Activated CD4-positive, alpha-beta memory T cell treated with anti-CD3 and anti-CD28 coated beads for 36 hours (primary cell): Measurements from ENCODE around the gene IFNA16. TPM values are rescaled to one million over a fixed set of nuclear protein-coding genes. Genes with fewer than 3 reads are reported as not detected.
"Not testable (repeated sequence)": the region's sequence is repeated elsewhere in the genome, so short reads cannot be mapped to it uniquely, and the experiment has no call there.

ENCODE experiments used
- CTCF ChIA-PET: fragments of 350-600 bp; sonication (Branson Sonifier 250); formaldehyde crosslinking; loops from one replicate; lab custom pipeline; 2021; ENCODE audit warnings: antibody characterized with exemption, inconsistent platforms; lab: Charles Lee
- POLR2A ChIA-PET: fragments of 350-600 bp; sonication (Branson Sonifier 250); formaldehyde crosslinking; loops from one replicate; lab custom pipeline; 2021; ENCODE audit warnings: antibody characterized with exemption; lab: Charles Lee
- DNase-seq: peaks from one replicate; pipeline ENCODE4 v3.0.0-alpha.2; 2020
- H3K27ac Mint-ChIP-seq: one replicate; pipeline ENCODE4 v1.8.0; 2021; ENCODE audit warnings: mixed read lengths
- H3K27me3 Mint-ChIP-seq: one replicate; pipeline ENCODE4 v1.8.0; 2021; ENCODE audit warnings: mixed read lengths
- H3K36me3 Mint-ChIP-seq: one replicate; pipeline ENCODE4 v1.8.0; 2021; ENCODE audit warnings: mixed read lengths
- H3K4me1 Mint-ChIP-seq: one replicate; pipeline ENCODE4 v1.8.0; 2021; ENCODE audit warnings: low read depth, mixed read lengths
- H3K4me3 Mint-ChIP-seq: one replicate; pipeline ENCODE4 v1.8.0; 2021; ENCODE audit warnings: mild to moderate bottlenecking, mixed read lengths
- H3K9me3 Mint-ChIP-seq: one replicate; pipeline ENCODE4 v1.8.0; 2021; ENCODE audit warnings: mixed read lengths
- intact Hi-C: fragments of 100-400 bp; cut with micrococcal nuclease; formaldehyde crosslinking; loops from one replicate; pipeline ENCODE4 v1.15.1; 2023
- total RNA-seq, 2 experiments: library from RNA; stranded (reverse); gene quantifications; one replicate each; pipeline ENCODE4 v1.2.3, GENCODE V29; 2021

IFNA16 gene
- total RNA-seq, 2 experiments from 2014 or later: not detected

- Mint-ChIP-seq H3K4me3 (no peak overlapping the region), H3K36me3 (no peaks in the 10 kb centered on the region), H3K4me1 (peaks cover 9% of the 10 kb centered on the region), H3K27ac (no peak overlapping the region), H3K9me3 (no peaks in the 10 kb centered on the region), H3K27me3 (peaks cover 2% of the 10 kb centered on the region)
- ChIA-PET POLR2A (no interaction called here), CTCF (interaction anchor here (0.6 to 2.7 kb wide), 4 partner anchors 18 to 162 kb away, joined by 3 to 13 read pairs (median 8); no protein-coding TSS in a partner anchor)
- no peak for DNase-seq
- intact Hi-C loops: loop anchor here (10.0 kb wide), 1 partner anchor 161 kb away; no protein-coding TSS in a partner anchor
Observed at GRCh38 chr9:21234153-21234687, 17.1 kb upstream of the IFNA16 start.

DNA sequence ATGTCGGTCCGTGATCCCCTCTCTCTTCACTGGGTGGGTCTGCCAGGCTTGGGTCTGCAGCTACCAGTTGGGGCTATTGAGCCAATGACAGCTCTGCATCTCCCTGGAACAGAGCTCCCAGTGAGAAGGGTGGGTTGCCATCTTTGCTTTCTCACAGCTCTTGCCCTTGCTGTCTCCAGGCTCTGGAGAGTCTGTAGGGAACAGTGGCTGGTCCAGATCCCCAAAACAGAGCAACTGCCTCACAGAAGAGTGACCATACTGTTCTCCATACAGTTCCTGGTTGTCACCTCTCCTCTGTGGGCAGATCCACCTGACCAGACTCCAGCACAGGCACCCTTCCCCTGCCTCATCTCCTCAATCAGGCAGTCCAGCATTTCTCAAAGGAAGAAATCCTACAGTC is 16.1 kb upstream of the IFNA16 start:
- Mint-ChIP-seq H3K4me3 (no peak overlapping the region), H3K27ac (no peak overlapping the region), H3K36me3 (no peaks in the 10 kb centered on the region), H3K9me3 (no peaks in the 10 kb centered on the region), H3K27me3 (peaks cover 1% of the 10 kb centered on the region), H3K4me1 (peaks cover 9% of the 10 kb centered on the region)
- intact Hi-C loops: loop anchor here (10.0 kb wide), 1 partner anchor 162 kb away; no protein-coding TSS in a partner anchor
- CTCF ChIA-PET: interaction anchor here (0.8 kb wide), 1 partner anchor 556 kb away, joined by 3 read pairs; no protein-coding TSS in a partner anchor
- POLR2A ChIA-PET: no interaction called here
- no peak for DNase-seq

DNA sequence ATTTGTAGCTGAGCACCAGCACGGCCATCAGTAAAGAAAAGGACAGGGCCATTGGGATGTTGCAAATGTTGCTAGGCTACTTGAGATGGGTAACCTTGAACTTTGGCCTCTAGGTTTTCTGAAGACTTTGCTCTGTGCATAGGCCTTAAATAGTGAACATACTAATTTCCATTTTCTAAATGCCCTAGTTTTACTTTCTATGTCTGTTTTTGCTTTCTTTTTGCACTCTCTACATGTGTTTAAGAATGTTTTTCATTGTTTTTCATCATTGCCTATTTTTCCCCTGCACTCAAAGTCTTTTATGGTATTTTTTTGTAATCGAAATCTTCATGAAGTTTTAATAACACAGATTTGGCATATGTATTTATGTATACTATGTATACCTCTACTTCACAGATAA is 11.0 kb upstream of the IFNA16 start, which contains the start of gene IFNA17:
Gene IFNA17 (minus strand): TSS at position 101 of the 400 bp plus-strand sequence. CDS start 49 bp downstream, at position 52.
- Mint-ChIP-seq H3K27me3 (peaks cover 2% of the 10 kb centered on the region), H3K27ac (no peak within 1 kb of the TSS), H3K4me1 (no peaks in the 10 kb centered on the region), H3K36me3 (no peaks in the 10 kb centered on the region), H3K9me3 (no peaks in the 10 kb centered on the region), H3K4me3 (no peak within 1 kb of the TSS)
- CTCF ChIA-PET: no interaction called here
- POLR2A ChIA-PET: no interaction called here
- DNase-seq: no peak
- intact Hi-C loops: no loop called here

DNA sequence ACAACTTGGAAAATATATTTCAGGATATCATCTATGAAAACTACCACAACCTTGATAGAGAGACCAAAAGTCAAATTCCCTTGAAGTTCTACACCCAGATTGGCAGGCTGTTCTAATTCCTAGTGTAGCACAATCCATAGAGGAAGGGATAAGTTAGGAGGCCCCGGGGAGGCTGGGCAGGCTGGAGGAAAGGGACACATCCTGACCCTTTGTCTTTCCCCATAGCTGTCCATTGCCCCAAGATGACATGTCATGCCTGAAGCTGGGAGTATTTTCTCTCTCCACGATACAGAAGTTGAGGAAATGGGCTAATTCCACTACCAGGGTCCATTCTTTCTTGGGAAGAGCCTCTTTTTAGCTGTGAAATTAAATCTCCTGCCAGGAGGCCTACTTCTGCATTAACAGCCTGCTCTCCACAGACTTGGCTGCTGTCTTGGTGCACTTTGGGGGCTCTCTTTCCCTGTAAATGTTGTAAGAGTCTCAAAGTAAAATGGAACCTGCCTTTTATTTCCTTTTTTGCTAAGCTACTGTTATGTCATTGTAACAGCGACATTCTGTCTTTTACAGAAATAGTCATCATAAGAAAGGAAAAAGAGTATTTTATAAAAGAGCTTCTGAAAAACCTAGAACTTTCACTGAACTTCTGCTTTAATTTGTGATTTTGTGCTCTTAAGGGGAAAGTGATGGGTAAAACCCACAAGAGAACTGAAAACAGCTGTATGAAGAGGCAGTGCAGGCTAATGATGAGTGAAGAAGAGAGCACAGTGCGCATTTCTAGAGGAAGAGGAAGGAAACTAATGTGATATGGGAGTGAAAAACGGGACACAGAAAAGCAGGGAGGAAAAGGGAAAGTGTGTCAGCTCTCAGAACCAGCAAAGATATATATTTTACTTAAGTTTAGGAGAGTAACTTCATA is 3.4 kb downstream of the IFNA16 start:
- CTCF ChIA-PET: interaction anchor here (0.6 to 2.1 kb wide), 12 partner anchors 9 to 577 kb away, joined by 3 to 8 read pairs (median 3); no protein-coding TSS in a partner anchor
- intact Hi-C loops: not testable (repeated sequence)

GRCh38 chr9:21212160-21212559 is 5.0 kb downstream of the IFNA16 start:
- POLR2A ChIA-PET, H3K27ac Mint-ChIP-seq, H3K4me3 Mint-ChIP-seq, DNase-seq, H3K36me3 Mint-ChIP-seq, H3K4me1 Mint-ChIP-seq, H3K9me3 Mint-ChIP-seq, intact Hi-C loops: not testable (repeated sequence)
- CTCF ChIA-PET: interaction anchor here (0.8 to 1.9 kb wide), 3 partner anchors 17 to 222 kb away, joined by 3 to 8 read pairs (median 4); no protein-coding TSS in a partner anchor
- peaks cover 11% of the 10 kb centered on the region for H3K27me3 Mint-ChIP-seq

More for the DNA sequence above, 3.4 kb downstream of the IFNA16 start:
- H3K9me3 Mint-ChIP-seq, DNase-seq, POLR2A ChIA-PET, H3K27ac Mint-ChIP-seq, H3K4me1 Mint-ChIP-seq, H3K4me3 Mint-ChIP-seq, H3K36me3 Mint-ChIP-seq: not testable (repeated sequence)
- H3K27me3 Mint-ChIP-seq: peaks cover 15% of the 10 kb centered on the region

DNA sequence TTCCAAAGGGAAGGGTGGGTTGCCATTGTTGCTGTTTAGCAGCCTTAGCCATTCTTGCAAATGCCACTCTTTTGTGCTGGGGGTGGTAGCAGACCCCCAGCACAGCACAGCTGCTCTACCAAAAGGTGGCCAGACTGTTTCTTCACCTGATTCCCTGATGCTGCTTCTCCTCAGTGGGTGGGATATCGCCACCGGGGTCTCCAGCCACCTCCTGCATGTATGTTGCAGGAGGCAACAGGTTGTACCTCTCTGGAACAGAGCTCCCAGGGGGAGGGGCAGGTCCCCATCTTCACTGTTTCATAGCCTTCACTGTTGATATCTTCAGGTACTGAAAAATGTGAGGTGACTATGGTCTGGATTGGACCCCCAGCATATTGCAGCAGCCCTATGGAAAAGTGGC is 6.3 kb downstream of the IFNA16 start:
- intact Hi-C loops: not testable (repeated sequence)

DNA sequence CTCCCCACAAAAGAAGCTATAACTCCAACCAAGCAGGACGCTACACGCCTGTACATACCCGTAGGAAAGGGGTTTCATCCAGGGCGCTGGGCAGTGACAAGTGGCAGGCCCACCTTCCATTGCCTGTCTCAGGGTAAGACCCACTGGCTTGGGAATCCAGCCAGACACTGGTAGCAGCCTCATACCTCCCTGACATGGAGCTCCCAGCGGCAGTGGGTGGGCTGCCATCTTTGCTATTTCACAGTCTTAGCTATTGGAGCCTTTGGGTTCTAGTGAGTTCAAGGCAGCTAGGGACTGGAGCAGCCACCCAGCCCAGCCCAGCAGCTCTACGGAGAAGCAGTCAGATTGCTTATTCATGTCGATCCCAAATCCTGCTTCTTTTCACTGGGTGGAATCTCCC is 6.8 kb downstream of the IFNA16 start:
- no peak overlapping the region for H3K4me3 Mint-ChIP-seq
- DNase-seq: no peak
- peaks cover 3% of the 10 kb centered on the region for H3K4me1 Mint-ChIP-seq
- ChIA-PET CTCF (interaction anchor here (0.9 kb wide), 1 partner anchor 15 kb away, joined by 3 read pairs; no protein-coding TSS in a partner anchor), POLR2A (no interaction called here)
- intact Hi-C loops: no loop called here
- H3K27ac Mint-ChIP-seq: no peak overlapping the region
- no peaks in the 10 kb centered on the region for H3K36me3 Mint-ChIP-seq
- peaks cover 9% of the 10 kb centered on the region for H3K27me3 Mint-ChIP-seq
- H3K9me3 Mint-ChIP-seq: no peaks in the 10 kb centered on the region

More for the DNA sequence above, 6.3 kb downstream of the IFNA16 start:
- CTCF ChIA-PET: interaction anchor here (0.9 kb wide), 1 partner anchor 15 kb away, joined by 3 read pairs; no protein-coding TSS in a partner anchor
- H3K4me1 Mint-ChIP-seq, POLR2A ChIA-PET, H3K4me3 Mint-ChIP-seq, H3K36me3 Mint-ChIP-seq, H3K9me3 Mint-ChIP-seq, H3K27me3 Mint-ChIP-seq, DNase-seq, H3K27ac Mint-ChIP-seq: not testable (repeated sequence)

- H3K27ac Mint-ChIP-seq, POLR2A ChIA-PET, H3K4me1 Mint-ChIP-seq, intact Hi-C loops, H3K4me3 Mint-ChIP-seq, H3K9me3 Mint-ChIP-seq, DNase-seq, H3K36me3 Mint-ChIP-seq: not testable (repeated sequence)
- peaks cover 18% of the 10 kb centered on the region for H3K27me3 Mint-ChIP-seq
- CTCF ChIA-PET: interaction anchor here (0.9 kb wide), 1 partner anchor 12 kb away, joined by 4 read pairs; no protein-coding TSS in a partner anchor
Observed at GRCh38 chr9:21207043-21207442, 10.1 kb downstream of the IFNA16 start, which contains the start of gene IFNA10. TSS of gene IFNA10 (minus strand) at chr9:21207143. CDS start at chr9:21207097, 46 bp downstream.

DNA sequence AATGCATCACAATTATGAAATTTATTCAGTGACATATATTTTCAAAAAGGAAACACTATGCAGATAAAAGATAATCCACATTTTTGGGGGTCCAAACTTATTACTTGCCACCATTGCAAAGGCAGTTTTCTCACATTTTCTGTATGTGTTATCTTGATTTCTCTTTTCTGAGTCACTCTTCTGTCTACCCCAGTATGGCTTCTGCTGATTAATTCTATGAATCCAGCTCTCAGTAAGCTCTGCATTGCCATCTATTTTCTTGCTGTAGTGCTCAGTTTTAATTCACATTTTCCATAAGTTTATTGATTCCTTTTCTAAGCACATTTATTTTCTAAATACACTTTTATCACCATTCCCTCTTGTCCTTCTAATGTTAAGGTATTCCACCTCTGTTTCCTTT is 11.9 kb downstream of the IFNA16 start:
- Mint-ChIP-seq H3K9me3 (peaks cover 6% of the 10 kb centered on the region), H3K27ac (no peak overlapping the region), H3K36me3 (no peaks in the 10 kb centered on the region), H3K27me3 (peaks cover 30% of the 10 kb centered on the region), H3K4me3 (no peak overlapping the region), H3K4me1 (peaks cover 7% of the 10 kb centered on the region)
- CTCF ChIA-PET: no interaction called here
- DNase-seq: no peak
- intact Hi-C loops: no loop called here
- POLR2A ChIA-PET: no interaction called here

DNA sequence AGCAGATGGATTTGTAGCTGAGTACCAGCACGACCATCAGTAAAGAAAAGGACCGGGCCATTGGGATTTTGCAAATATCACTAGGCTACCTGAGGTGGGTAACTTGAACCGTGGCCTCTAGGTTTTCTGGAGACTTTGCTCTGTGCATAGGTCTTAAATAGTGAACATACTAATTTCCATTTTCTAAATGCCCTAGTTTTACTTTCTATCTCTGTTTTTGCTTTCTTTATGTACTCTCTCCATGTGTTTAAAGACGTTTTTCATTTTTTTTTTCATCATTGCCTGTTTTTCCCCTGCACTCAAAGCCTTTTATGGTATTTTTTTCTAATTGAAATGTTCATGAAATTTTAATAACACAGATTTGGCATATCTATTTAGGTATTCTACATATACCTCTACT is 15.0 kb downstream of the IFNA16 start, which contains the start of gene IFNA7:
Gene IFNA7 (minus strand): TSS at position 101 of the 400 bp plus-strand sequence. CDS start 40 bp downstream, at position 61.
- DNase-seq, H3K36me3 Mint-ChIP-seq, CTCF ChIA-PET, POLR2A ChIA-PET, H3K4me3 Mint-ChIP-seq, H3K9me3 Mint-ChIP-seq, intact Hi-C loops, H3K4me1 Mint-ChIP-seq, H3K27ac Mint-ChIP-seq: not testable (repeated sequence)
- peaks cover 34% of the 10 kb centered on the region for H3K27me3 Mint-ChIP-seq

- H3K27me3 Mint-ChIP-seq, H3K36me3 Mint-ChIP-seq, H3K4me3 Mint-ChIP-seq, POLR2A ChIA-PET, H3K4me1 Mint-ChIP-seq, H3K27ac Mint-ChIP-seq, H3K9me3 Mint-ChIP-seq: not testable (repeated sequence)
- CTCF ChIA-PET: interaction anchor here (0.6 to 2.9 kb wide), 25 partner anchors 9 to 596 kb away, joined by 3 to 15 read pairs (median 5); partner anchors contain the start of gene KLHL9
- intact Hi-C loops: loop anchor here (1.0 to 10.0 kb wide), 3 partner anchors 132 to 594 kb away; no protein-coding TSS in a partner anchor
- peak; percentile 56 for DNase-seq
Observed at GRCh38 chr9:21194867-21195776, 22.0 kb downstream of the IFNA16 start.
